Stimulated activated CD8-positive, alpha-beta memory T cell treated with anti-CD3 and anti-CD28 coated beads, Interleukin-12 subunit alpha, Interleukin-12 subunit beta, amount 100 ng/mL, for 24 hours (primary cell): ENCODE results near the gene CYTH1.
"Not testable (repeated sequence)": the region's sequence is repeated elsewhere in the genome, so short reads cannot be mapped to it uniquely, and the experiment has no call there.

Experiments used
- DNase-seq: peaks from one replicate; pipeline ENCODE4 v3.0.0-alpha.2; 2020; ENCODE audit errors: extremely low read depth

Gene CYTH1

DNA sequence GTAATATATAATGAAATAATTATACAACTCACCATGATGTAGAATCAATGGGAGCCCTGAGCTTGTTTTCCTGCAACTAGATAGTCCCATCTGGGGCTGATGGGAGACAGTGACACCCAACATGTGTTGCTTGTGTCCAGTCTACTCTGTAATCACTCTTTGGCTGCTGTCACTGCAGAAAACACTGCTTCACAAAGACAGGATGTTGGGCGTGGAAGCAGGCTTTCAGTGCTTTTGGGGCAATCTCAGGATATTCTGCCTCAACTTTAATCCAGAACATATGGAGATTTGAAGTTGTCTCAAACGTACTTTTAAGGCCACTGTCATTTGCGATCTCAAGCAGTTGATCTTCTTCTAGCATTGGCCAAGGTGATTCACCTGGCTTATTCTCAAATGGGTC is 94.9 kb downstream of the CYTH1 start:
- DNase-seq = no peak

DNA sequence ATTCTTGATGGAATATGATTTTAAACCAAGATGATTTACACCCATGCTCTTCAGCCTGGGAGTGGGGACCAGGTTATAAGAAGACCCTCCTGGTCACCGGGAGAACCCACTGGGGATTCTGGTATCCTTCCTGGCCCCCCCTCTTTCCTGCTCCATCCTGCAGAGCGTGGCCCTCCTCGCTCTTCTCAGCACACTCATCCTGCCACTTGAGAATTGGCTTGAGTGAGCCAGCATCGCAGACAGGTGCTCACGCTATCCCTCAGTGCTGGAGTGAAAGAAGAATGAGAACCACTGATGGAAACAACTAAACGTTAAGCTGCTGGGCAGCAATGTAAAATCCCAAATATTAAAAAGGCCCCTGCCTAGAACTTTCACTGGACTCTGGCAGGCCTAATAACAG is 98.0 kb downstream of the CYTH1 start:
- DNase-seq = no peak

DNA sequence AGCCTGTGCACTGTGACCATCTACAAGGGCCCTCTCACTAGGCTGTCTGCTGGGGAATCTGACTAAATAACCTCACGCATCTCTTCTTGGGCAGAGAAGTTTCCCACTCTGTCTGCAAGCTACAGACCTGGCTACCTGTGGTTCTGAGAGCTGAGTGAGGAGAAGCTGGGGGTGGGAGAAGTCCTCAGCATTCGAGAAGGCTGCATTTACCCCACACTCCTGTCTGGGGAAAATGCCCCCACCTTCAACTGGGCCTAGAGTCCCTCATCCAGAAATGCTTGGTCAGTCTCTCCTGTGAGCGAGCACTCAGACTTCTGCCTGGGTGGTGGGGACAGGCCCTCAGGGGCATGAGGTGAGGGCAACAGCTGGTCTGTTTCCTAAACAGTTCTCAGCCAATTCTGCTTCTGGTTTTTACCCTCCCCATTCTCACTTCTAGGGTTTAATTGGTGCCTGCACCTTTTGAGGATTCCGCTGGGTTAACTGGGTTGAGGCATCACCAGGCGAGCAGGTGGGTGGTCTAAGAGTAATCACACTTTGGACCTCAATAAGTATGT is 98.6 kb downstream of the CYTH1 start:
- no peak for DNase-seq

DNA sequence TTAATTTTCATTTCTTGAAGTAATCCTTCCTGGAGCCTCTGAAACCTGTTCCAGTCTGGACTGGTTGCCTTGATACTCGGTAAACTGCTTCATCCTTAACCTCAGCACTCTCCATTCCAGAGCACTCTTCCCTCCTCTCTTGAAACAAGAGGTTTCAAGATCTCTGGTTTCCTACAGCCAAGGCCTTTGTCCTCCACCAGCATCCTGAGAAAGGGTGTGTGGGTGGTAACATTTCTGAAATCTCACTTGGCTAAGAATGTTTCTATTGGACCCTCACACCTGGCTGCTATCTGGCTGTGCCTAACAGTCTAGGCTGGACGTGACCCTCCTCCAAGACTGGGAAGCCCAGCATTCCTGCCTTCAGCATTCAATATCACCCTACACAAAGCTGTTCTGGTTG is 99.7 kb downstream of the CYTH1 start:
- DNase-seq = no peak

DNA sequence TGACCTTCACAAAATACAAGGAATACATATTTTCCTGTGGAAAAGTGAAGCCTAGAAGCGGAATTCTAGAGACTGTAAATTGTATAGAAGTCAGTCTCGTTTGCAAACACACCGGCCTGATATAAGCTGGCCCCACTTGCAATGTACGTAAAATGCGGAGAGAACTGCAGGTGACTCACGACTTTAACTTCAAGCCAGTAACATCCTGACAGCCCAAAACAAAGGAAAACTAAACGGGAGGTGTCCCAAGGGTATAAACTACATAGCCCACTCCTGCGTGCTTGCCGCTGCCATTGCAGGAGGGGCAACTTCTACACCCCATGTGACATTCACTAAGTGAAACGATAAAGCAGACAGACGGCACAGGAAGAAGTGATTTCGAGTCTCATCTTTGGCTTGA is 101.6 kb downstream of the CYTH1 start:
- no peak for DNase-seq

DNA sequence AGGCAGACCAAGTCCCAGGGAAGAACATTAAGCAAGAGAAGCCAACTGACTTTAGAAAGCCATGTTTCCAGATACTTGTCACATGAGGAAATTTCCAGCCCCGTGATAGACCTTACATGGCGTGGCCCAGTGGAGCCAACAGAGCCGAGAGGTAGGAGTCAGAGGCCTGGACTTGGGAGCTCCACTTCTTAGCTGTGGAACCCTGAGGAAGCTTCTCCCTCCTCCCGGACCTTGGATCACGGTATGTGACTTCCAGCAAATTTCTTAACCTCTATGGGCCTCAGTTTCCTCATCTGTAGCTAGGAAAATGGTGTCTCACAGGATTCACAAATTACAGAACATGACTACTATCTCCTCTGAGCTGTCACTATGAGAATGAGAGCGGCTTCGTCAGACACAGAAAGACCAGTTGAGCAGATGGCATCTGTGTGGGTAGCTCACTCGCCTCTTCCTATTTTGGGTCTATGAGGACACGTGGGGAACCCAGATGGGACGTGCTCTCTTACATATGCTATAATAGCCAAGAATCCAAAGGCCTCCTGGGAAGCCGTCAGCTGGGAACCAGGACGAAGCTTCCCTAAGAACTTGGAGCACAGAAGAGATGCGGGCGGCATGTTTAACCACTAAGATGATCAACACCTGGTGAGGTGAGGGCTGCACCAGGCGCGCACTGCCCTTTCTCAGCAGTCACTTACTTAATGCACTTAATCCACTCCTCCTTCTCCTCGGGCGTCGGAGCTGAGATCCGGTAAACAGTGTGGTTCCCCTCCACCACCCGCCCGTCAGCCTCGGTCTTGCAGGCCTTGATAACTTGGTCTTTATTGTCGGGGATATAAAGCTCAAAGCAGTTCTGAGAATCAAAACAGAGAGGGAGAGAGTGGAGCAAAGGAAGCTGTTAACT is 102.3 kb downstream of the CYTH1 start:
- no peak for DNase-seq

DNA sequence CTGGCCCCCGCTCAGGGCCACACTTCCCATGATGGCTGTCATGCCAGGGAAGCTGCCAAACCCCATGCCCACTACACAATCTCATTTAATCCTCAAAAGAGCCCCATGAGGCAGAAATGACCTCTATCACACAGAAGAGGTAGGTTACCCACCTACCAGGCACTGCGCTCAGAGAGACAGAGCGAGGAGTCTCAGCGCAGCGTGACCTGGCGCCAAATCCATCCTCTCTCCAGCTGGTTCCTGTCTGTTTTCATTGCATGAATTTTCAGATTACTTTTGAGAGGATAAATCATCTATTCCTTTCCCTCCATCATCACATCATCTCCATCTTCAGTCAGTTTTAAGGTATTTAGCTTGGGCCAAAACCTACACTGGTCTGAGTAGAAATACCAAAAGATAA is 103.4 kb downstream of the CYTH1 start:
- DNase-seq = no peak

DNA sequence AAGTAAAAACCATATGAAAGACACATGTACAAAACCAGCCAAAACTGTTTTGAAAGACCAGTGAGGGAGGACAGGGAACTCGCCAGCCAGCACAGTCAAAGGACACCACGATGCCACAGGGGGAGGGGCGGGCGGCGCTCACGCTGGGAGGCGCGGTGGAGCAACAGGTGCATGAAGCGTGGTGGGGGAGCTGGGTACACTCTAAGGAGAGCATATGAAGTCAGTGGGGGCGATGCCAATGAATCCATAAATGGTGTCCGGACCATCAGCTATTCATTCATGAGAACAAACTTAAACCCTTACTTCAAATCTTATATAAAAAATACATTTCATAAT is 103.9 kb downstream of the CYTH1 start:
- DNase-seq = no peak

DNA sequence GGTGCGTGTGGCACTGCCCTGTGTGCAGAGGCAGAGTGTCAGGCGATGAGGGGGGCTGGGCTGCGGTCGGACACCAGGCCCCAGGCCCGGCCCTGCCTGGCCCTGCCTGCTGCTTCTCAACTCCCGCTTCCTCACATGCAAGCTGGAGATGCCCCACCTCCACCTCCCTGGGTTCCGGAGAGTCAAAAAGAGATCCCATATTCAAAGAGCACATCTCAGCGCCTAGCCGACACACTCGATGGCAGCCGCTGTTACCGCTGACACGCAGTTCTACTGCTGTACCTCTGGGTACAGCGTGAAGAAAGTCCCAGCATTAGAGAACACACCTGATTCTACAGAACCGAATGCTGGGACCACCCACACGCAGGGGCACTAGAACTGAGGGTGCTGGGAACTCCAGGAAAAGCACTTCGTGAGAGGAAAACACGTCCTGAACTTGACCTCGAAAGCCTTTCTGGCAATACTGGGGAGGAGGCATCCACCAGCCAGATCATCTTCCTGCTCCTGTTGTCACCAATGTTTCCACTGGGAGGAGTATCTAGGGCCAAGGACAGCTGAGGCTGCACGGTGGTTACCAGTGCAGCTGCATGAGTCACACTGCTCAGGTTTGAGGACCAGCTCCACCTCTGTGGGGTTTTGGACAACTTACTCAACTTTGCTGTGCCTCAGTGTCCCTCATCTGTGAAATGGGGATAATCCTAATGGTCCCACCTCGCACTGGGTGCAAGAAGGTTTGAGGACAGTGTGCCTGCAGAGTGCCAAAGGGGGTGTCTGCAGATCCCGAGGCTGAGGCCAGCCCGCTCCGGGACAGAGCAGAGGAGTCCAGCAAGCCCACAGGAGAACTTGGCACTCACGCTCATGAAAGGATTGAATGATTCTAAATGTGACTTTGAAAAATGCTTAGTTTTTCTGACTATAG is 104.5 kb downstream of the CYTH1 start:
- DNase-seq = no peak

DNA sequence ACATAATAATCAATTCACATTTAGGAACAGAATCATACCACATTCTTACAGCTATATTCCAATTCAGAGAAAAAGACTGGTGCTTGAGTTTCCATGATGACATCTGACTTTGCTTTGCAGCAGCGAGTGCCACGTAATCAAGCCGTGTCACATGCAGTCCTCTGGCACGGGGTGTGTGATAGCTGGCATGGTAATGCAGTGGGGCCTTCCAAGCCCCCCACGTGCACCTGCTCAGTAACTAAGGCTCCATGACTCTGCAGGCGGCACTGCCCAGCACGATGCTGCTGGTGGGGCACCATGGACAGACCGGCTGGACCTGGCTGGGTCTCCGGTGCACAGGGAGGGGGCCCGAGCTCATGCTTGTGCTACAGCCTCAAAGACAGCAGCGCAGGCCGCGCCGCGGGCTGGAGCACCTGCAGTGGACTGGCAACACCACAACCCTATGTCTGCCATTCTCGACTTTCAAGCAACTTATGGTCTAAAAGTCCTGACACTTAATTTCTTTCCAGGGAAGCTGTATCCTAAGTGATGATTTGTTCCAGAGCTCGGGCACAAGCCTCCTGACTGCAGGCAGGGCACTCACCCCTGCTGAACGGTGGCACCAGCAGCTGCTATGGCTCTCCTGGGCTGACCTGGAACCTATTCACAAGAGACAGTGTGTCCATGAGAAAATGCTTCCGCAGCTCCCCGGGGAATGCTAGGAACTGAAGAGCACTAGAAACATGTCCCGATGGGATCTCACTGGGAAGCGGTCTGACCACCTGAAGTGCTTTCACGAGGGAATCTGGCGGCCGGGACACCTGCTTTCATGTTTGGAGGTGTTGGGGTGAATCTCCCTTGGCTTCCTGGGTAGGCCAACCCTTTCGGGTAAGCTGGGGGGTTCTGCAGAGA is 105.4 kb downstream of the CYTH1 start:
- no peak for DNase-seq

DNA sequence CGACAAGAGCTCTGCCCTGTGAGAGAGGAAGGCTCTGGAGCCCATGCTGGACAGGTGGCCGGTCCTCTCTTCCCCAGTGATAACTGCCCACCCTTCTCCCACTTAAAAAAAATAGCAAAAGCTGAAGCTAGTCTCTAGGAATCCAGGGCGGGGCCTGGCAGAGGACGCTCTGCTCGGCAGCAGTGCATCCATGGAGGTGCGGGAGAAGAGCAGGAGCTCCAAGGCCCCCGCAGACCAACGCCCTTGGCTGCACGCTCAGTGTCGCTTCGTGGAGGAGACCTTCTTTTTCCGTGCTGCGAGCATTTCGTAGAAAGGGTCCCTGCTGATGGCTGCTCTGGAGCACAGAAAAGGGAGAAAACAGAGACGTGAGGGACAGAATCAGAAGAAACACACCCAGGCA is 106.2 kb downstream of the CYTH1 start:
- DNase-seq = no peak

DNA sequence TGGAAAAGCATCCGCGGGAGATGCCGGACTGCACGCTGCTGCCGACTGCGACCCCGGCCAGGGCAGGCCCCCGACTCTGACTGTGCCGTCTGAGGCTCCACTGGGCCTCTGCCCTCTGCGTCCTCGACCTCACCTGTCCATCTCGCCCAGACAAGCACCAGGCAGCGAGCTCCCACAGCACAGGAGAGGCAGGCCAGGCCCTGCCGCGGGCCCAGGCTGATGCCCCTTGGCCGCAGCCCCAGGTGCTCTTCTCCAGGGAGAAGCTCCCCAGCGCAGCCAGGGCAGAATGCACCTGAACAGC is 106.8 kb downstream of the CYTH1 start:
- DNase-seq = no peak

DNA sequence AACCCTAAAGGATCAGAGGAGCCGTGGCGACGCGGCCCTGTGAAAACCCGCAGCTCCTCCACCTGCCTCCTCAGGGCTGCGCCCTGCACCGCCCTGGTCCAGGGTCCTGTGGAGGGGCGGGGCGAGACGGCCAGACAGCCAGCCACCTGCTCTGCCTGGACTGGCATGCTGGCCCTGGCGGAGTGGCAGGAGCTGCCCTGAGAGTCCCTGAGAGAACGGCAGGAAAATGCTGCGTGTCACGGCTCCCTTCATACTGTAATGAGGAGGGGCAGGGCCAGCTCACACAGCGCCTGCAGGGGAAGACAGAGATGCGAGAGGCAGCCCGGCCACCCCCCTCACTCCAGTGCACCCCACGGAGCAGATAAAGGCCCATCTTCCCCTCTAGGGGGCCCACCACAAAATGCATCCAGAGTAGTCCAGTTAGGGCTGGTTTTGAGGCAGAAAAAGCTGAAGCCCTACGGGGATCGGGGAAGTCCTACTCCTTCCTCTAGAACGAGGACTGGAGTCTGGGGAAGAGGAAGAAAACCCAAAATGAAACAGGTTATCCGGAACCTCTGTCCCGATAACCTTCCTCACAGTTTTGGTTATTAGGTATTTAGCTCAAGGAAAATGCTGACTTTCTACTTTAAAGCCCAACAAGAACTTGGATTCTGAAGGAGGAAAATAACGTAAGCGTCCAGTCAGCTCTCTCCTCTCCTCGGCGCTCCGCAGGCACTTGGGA is 107.3 kb downstream of the CYTH1 start:
- DNase-seq = no peak

DNA sequence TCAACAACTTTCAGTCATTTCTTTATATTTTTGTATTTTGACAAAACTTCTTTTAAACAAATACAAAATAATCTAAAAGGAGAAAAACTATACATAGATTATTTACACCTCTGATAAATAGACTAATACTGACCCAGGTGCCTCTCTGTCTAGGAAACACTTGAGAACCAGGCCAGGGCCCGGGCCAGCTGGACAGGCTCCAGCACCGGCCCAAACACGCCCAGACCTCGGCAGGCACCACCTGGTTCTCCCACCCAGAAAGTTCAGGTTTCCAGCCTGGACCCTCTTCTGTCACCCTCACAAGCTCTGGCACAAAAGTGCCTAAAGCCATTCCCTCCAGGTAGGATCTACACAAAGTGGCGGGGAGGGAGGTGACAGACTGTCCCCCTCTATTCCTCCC is 107.9 kb downstream of the CYTH1 start:
- DNase-seq = no peak

DNA sequence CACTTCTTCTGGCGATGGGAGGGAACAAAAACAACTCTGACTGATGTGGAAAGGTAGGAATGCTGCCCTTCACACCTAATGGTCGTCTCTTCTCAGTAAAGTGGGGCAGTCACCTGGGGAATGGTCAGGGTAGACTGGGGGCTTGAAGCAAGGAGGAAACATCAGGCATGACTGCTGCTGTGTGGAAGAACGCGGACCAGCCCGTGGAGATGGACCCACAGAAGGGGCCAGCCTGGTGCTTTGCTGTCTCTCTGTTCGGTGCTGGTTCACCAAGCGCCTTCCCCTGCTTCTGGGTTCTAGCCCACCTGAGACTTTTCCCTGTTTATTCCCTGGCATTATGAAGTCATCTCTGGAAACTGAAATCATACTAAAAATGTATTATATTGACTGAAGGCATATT is 108.7 kb downstream of the CYTH1 start:
- no peak for DNase-seq

DNA sequence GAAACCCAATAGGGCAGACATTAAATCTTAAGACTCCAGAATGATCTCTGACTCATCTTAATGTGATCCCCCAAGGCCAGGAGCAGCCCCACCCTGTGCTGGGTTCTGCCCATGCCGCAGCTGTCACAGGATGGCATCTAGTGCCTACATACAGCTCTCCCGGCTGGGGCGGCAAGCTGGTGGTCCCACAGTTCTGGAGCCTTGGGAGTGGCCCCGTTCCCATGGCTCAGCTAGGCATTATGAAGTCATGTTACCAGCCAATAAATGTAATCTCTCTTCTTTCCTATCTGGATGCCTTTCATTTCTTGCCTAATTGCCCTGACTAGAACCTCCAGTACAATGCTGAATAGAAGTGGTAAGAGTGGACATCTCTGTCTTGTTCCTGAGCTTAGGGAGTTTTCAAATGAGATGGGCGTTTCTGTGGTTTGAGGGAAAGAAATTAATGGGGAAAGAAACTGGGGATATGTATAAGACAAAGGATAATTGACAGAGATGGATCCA is 109.2 kb downstream of the CYTH1 start:
- no peak for DNase-seq

DNA sequence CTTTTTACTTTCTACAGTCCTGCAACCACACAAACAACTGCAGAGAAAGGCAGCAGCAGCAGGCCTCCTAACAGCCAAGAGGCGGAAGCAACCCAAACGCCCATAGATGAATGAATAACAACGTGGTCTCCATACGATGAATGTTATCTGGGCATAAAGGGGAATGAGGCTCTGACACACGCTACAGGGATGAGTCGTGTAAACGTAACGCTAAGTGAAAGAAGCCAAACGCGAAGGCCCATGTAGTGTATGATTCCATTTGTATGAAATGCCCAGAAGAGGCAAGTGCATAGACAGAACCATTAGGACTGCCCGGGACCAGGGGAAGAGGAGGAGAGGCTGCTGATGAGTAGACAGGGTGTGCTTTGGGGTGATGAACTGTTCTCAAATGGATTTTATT is 110.1 kb downstream of the CYTH1 start:
- no peak for DNase-seq

DNA sequence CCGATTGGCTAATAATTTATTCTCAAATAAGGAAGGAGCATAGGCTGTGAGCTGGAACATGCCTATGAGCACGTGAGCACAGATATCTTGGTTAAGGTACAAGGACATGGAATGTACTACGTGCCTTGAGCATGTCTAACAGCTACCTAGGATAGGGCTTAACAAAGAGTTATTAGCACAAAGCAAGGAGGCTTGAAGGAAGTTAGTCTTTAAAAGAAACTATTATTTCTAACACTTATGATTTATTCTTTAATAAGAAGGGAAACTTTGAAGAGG is 110.4 kb downstream of the CYTH1 start:
- not testable (repeated sequence) for DNase-seq

DNA sequence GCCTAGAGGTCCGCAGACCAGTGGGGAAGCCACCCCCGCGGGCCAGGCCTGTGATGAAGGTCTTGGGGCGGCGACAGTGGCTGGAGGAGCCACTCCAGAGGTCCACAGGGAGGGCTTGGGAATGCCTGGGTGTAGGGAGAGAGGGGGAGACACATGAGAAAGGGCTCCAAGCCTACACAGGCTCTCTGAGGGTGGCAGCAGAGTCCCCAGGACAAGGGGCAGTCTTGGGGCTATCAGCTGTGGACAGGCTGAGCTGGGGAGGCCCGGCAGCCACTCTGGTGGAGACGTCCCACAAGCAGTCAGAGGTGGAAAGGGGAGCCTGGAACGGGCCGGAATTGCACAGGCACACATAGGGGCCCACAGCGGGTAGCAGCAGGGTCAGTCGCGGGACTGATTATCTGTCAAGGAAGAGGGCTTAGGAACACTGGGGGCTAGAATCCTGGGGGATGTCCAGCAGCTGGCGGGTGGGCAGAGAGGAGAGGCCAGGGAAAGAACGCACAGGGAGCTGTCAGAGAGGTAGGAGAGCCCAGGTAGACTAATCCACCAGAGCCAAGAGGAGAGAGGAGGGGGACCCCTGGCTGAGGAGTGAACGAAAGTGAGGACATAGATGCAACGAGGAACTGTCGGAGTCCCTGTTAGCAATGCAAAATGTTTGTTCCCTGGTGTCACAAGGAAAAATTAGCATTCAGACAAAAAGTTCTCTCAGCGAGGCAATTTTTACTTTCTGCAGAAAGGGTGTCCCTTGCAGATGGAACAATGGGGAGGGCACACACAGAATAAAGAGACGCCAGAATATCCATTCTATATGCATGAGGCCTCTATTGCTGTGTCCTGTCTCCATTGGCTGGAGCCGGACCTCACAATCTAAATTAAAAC is 111.0 kb downstream of the CYTH1 start:
- no peak for DNase-seq

DNA sequence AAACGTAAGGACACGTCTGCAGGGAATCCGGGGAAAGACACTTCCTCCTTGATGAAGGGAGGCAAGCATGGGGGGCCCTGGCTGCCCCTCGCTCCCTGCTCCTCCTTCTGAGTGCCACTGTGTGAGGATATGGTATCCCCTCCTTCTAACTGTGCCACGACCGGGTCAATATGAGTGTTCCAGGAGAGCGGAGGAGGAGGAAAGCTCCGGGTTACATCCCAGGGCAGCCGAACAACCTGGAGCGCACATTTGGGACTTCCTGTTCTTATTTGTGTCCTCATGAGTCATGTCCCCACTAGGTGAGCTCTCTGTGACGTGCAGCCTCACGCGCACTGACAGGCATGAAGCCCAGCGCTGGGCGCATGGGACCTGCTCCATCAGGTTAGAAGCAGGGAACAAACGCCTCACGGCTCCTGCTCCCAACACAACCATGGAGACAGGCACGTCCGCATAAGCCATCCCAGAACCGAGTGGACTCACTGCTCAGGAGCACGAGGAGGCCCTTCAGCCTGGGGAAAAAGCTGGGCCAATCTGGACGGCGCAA is 112.0 kb downstream of the CYTH1 start:
- DNase-seq = no peak
